ENCODE results near the gene CACNA1I.

- TF ChIP-seq POLR2AphosphoS5 (IDR thresholded peaks at IDR 0.05) (no peak), CTCF (IDR thresholded peaks at IDR 0.05 in 8 of 11, conservative IDR thresholded peaks at IDR 0.05 in 3 of 11) (no peak)
Observed at GRCh38 chr22:39655004-39655579, 84.5 kb downstream of the CACNA1I start.

Data from spleen (tissue), 7 donors.